Upper lobe of left lung (tissue), 6 donors: ENCODE data around the gene RERE. TPM values are rescaled to one million over a fixed set of nuclear protein-coding genes. Genes with fewer than 3 reads are reported as not detected.
A peak's percentile ranks its signal among the peaks of the same experiment; 100 is the strongest.

Experiments
- ATAC-seq, 2 donors: fragments of 200-7000 bp; cut with Tn5 transposase; one replicate each; pipeline ENCODE4 v1.9.1; 2022; ENCODE audit warnings: mild to moderate bottlenecking in 2 of 2, moderate library complexity in 2 of 2; ENCODE audit not compliant: low FRiP score in 2 of 2
- DNase-seq, 2 donors: peaks; one replicate each; pipeline ENCODE4 v3.0.0-alpha.2; 2019 to 2020
- H3K27ac ChIP-seq, 4 donors: fragments of 200-600 bp; sonication (generic); one replicate each; pipeline ENCODE4 v1.5.1; 2016 to 2019
- H3K27me3 ChIP-seq, 4 donors: fragments of 200-600 bp; sonication (generic); one replicate each; pipeline ENCODE4 v1.5.1; 2017 to 2019
- H3K36me3 ChIP-seq, 4 donors: fragments of 200-600 bp; sonication (generic); one replicate each; pipeline ENCODE4 v1.5.1; 2016 to 2019
- H3K4me1 ChIP-seq, 4 donors: fragments of 200-600 bp; sonication (generic); one replicate each; pipeline ENCODE4 v1.5.1; 2018 to 2019
- H3K4me3 ChIP-seq, 4 donors: fragments of 200-600 bp; sonication (generic); one replicate each; pipeline ENCODE4 v1.5.1; 2017 to 2019; ENCODE audit warnings: mild to moderate bottlenecking in 2 of 4, moderate library complexity in 1 of 4
- H3K9me3 ChIP-seq, 4 donors: fragments of 200-600 bp; sonication (generic); one replicate each; pipeline ENCODE4 v1.5.1; 2018 to 2019
- EP300 ChIP-seq, 4 donors: sonication (generic); formaldehyde crosslinking; IDR thresholded peaks; one replicate each; pipeline ENCODE4 v1.5.1; 2017; ENCODE audit warnings: antibody characterized with exemption in 4 of 4, control low read depth in 2 of 4
- POLR2A ChIP-seq, 4 donors: fragments of 450-650 bp; IDR thresholded peaks; one replicate each; pipeline ENCODE4 v1.5.1; 2016 to 2017; ENCODE audit warnings: antibody characterized with exemption in 4 of 4, mild to moderate bottlenecking in 2 of 4
- POLR2AphosphoS5 ChIP-seq, 2 donors: sonication (generic); formaldehyde crosslinking; IDR thresholded peaks; one replicate each; pipeline ENCODE4 v1.5.1; 2017; ENCODE audit warnings: antibody characterized with exemption in 2 of 2
- WGBS, 2 donors: methylation state at CpG; one replicate each; pipeline ENCODE4 v1.1.5; 2017 to 2018; 5-methylcytosine and 5-hydroxymethylcytosine counted together
- total RNA-seq, 6 donors: library from RNA; depleted of rRNA in 4 of 6; stranded (reverse); fragments of >200 nt in 4 of 6; gene quantifications; one replicate each; pipeline versions ENCODE4 v1.1.0 to v1.2.1, GENCODE V29; 2016 to 2021
- TF ChIP-seq, protein P1 (sequence below), 6 experiments: fragments of 450-650 bp in 4 of 6; fragments of 200-600 bp in 2 of 6; sonication (generic) in 2 of 6; IDR thresholded peaks; one replicate each; pipeline ENCODE4 v1.5.1; 2016 to 2019; ENCODE audit warnings: antibody characterized with exemption in 6 of 6
- donor health status: DM: no; HTN: no; CAD: no; lungs with moderate emphysema.
- donor health status: DM: no; HTN: yes; CAD: no; lungs with severe emphysema.

The RERE gene
- total RNA-seq, 6 donors from 2014 or later = 75.5 to 222 (median 104) TPM

DNA sequence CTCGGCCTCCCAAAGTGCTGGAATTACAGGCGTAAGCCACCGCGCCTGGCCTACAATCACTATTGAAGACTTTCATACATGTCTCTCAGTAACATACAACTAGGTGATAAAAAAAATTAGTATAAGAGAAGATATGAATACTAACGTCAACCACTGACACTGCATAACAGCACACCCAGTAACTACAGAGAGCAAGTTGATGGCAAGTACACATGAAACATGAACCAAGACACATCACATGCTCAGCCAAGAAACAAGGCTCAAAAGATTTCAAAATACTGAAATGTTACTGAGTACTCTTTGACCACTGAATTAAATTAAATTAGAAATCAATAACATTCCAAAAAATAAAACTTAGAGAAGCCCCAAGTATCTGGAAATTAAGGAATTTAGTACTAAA lies 331.4 kb downstream of the RERE start:
- 96 to 97% methylated on average over 5 of the region's 5 CpGs for WGBS, 2 donors
- Histone ChIP-seq H3K4me3 (no peak overlapping the region), H3K9me3 (no peaks in the 10 kb centered on the region), H3K36me3 (peaks cover 0 to 2% (median 0%) of the 10 kb centered on the region in 4 donors), H3K27ac (no peak overlapping the region), H3K4me1 (peaks cover 4 to 10% (median 8%) of the 10 kb centered on the region in 4 donors), H3K27me3 (no peaks in the 10 kb centered on the region)
- no peak for ATAC-seq
- TF ChIP-seq POLR2A (IDR thresholded peaks at IDR 0.05) (no peak), EP300 (IDR thresholded peaks at IDR 0.05) (no peak), POLR2AphosphoS5 (IDR thresholded peaks at IDR 0.05) (no peak)
- TF ChIP-seq, protein P1, sequence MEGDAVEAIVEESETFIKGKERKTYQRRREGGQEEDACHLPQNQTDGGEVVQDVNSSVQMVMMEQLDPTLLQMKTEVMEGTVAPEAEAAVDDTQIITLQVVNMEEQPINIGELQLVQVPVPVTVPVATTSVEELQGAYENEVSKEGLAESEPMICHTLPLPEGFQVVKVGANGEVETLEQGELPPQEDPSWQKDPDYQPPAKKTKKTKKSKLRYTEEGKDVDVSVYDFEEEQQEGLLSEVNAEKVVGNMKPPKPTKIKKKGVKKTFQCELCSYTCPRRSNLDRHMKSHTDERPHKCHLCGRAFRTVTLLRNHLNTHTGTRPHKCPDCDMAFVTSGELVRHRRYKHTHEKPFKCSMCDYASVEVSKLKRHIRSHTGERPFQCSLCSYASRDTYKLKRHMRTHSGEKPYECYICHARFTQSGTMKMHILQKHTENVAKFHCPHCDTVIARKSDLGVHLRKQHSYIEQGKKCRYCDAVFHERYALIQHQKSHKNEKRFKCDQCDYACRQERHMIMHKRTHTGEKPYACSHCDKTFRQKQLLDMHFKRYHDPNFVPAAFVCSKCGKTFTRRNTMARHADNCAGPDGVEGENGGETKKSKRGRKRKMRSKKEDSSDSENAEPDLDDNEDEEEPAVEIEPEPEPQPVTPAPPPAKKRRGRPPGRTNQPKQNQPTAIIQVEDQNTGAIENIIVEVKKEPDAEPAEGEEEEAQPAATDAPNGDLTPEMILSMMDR (IDR thresholded peaks at IDR 0.05) = no peak
- DNase-seq = no peak

DNA sequence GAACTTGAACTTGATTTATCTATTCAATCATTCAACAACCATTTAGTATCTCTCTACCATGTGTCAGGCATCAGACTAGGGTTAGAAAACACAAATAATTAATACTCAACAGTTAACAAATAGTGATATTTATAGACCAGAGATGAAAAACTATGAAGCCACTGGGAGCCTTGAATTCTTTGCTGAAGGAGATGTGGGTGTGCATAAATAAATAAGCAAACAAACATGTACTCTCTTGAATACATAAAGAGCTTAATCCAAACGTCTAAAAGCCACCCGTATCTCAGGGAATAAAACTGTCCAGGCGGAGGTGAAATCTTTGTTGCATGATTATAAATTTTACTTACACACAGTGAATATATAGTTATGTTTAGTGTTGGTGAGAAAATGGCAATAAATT lies 333.9 kb downstream of the RERE start:
- ATAC-seq (no peak), DNase-seq (no peak)
- Histone ChIP-seq H3K9me3 (no peaks in the 10 kb centered on the region), H3K27ac (no peak overlapping the region), H3K4me1 (peaks cover 4 to 14% (median 8%) of the 10 kb centered on the region in 4 donors), H3K27me3 (no peaks in the 10 kb centered on the region), H3K36me3 (peaks cover 0 to 2% (median 0%) of the 10 kb centered on the region in 4 donors), H3K4me3 (no peak overlapping the region)
- WGBS, 2 donors = 78 to 87% methylated on average over 3 of the region's 3 CpGs
- TF ChIP-seq, protein P1 (IDR thresholded peaks at IDR 0.05) = no peak
- TF ChIP-seq EP300 (IDR thresholded peaks at IDR 0.05) (no peak), POLR2AphosphoS5 (IDR thresholded peaks at IDR 0.05) (no peak), POLR2A (IDR thresholded peaks at IDR 0.05) (no peak)

DNA sequence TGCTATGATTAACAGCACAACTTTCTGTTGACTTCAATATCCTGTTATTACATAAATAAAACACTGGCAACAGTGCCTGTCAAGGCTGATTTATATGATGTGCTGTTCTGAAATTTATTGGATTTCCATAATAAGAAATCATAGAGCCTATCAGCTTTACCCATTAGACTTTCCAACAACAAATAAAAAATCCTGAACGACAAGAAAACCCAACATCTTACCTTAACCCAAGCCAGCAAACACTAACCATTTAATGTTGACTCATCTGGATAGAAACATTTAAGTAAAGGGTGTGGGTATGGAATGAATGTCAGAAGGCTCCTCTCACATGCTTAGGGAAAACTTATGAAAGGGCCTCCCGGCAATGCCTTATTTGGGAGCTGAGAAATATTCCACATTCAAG lies 334.5 kb downstream of the RERE start:
- ATAC-seq = no peak
- no peak overlapping the region for H3K4me3 ChIP-seq
- H3K36me3 ChIP-seq = peaks cover 0 to 2% (median 0%) of the 10 kb centered on the region in 4 donors
- no peak for TF ChIP-seq POLR2AphosphoS5 (IDR thresholded peaks at IDR 0.05)
- no peak for TF ChIP-seq POLR2A (IDR thresholded peaks at IDR 0.05)
- TF ChIP-seq, protein P1 (IDR thresholded peaks at IDR 0.05) = no peak
- TF ChIP-seq EP300 (IDR thresholded peaks at IDR 0.05) = no peak
- WGBS, 2 donors = 48 to 56% methylated on average over 2 of the region's 2 CpGs
- H3K9me3 ChIP-seq = no peaks in the 10 kb centered on the region
- no peaks in the 10 kb centered on the region for H3K27me3 ChIP-seq
- DNase-seq = no peak
- H3K4me1 ChIP-seq = peaks cover 4 to 18% (median 10%) of the 10 kb centered on the region in 4 donors
- H3K27ac ChIP-seq = no peak overlapping the region

DNA sequence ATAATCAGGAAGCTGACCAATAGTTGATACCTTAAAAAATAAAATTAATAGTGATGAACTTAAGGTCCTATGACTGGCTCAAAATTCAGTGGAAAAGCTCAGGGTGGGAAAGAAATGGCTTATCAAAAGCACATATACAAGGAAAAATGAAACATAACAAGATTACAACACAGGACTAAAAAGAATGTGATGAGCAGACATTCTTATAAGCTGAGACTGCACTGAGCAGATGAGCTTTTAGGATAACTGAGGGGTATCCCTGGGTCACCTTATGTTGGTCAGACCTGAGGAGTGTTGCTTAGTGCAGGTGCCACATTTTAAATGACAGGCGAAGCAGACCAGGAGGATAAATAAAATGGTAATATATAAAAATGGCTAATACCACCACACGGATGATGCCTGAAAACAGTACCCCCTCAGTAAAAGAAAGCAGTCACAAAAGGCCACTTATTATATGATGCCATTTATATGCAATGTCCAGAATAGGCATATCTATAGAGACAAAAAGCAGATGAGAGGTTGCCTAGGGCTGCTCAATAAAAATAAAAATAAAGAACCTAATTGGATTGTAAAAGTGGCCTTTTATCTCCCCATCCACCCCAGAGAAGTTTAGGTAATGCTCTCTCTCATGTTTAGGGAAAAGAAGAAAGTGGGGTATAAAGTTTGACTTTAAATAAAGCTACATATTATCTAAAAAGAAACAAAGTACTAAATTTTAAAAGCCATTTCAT lies 335.6 kb downstream of the RERE start:
- Histone ChIP-seq H3K4me3 (no peak overlapping the region), H3K27me3 (no peaks in the 10 kb centered on the region), H3K9me3 (no peaks in the 10 kb centered on the region), H3K27ac (no peak overlapping the region), H3K4me1 (peaks cover 4 to 21% (median 12%) of the 10 kb centered on the region in 4 donors), H3K36me3 (peaks cover 0 to 2% (median 0%) of the 10 kb centered on the region in 4 donors)
- ATAC-seq (no peak), DNase-seq (no peak)
- WGBS, 2 donors = 98 to 99% methylated on average over 2 of the region's 2 CpGs
- no peak for TF ChIP-seq POLR2AphosphoS5 (IDR thresholded peaks at IDR 0.05)
- TF ChIP-seq, protein P1 (IDR thresholded peaks at IDR 0.05) = no peak
- no peak for TF ChIP-seq POLR2A (IDR thresholded peaks at IDR 0.05)
- no peak for TF ChIP-seq EP300 (IDR thresholded peaks at IDR 0.05)

DNA sequence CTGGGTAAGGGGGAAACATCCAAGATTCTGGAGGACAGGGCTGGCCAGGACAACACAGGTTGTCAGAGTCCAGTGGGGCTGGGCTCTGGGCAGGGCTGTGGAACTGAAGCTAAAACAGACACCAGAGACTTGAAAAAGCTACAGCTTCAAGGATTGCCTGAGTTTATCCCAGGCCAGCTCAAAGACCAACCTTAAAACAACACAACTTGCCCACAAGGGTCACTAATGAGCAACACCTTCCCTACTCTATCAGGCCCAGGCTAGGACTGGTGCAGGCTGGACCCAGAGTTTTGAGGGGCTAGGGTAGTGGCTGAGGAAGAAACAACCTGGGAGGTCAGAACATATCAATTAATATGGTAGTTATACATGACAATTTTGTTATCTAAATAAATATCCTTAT lies 338.9 kb downstream of the RERE start:
- Histone ChIP-seq H3K4me3 (no peak overlapping the region), H3K36me3 (no peaks in the 10 kb centered on the region), H3K27me3 (no peaks in the 10 kb centered on the region), H3K27ac (peak overlapping the region in 1 of 4 donors; percentile 51), H3K9me3 (no peaks in the 10 kb centered on the region), H3K4me1 (peaks cover 4 to 30% (median 20%) of the 10 kb centered on the region in 4 donors)
- TF ChIP-seq EP300 (IDR thresholded peaks at IDR 0.05) (no peak), POLR2AphosphoS5 (IDR thresholded peaks at IDR 0.05) (no peak)
- TF ChIP-seq, protein P1 (IDR thresholded peaks at IDR 0.05) = no peak
- ATAC-seq (no peak), DNase-seq (no peak)
